ENCODE data around the gene ESF1.

DNA sequence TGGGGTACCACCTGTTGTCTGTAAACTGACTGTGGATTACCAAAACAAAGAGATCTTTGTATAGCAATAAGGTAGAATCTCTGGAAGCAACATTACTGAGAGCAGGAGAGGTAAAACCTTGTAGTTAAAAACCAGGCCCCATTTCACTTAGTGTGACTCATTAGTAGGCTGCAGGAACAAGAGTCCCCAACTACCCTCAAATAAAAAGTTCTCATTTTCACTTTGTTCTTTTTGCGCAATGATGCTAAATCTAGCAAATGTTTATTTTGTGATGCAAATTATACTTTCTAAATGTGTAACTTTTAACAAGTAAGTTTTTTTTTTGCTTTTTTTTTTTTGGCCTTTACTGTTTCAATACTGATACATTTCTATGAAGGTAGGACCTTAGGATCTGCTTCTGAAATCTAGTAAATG lies 67.1 kb downstream of the ESF1 start:
- no peak for TF ChIP-seq GATA3 (IDR thresholded peaks at IDR 0.05; ENCODE audit: low read depth, low read length)
- no peak for TF ChIP-seq GATA2 (IDR thresholded peaks at IDR 0.05; ENCODE audit: low read depth, low read length)
